Measurements from ENCODE around the gene MGAT5. TPM values are rescaled to one million over a fixed set of nuclear protein-coding genes. Genes with fewer than 3 reads are reported as not detected.

The MGAT5 gene
- total and polyA plus RNA-seq, 4 donors: 3.6 to 53.7 (median 31.3) TPM

DNA sequence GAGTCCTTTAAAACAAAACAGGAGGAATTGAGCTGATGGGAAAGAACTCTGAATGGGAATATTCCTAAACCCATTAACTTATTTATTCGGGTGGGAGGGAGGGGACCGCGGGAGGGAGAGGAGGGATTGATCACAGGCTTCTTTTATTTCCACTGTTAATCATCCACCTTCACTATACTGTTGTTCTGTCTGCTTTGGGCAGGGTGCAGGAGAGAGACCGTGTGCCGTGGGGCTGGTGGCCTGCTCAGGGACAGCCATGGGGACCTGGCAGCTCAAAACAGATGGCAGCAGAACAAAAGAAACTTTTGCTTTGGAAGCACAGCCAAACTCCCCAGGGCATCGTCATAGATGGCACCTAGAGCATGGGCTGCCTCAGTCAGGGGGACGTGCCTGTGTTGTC, 195.3 kb downstream of the MGAT5 start:
- H3K27me3 ChIP-seq (ENCODE audit: control insufficient read depth in 3 of 3, insufficient read depth in 3 of 3, low read length in 2 of 3): no peaks in the 10 kb centered on the region
- DNase-seq: no peak

DNA sequence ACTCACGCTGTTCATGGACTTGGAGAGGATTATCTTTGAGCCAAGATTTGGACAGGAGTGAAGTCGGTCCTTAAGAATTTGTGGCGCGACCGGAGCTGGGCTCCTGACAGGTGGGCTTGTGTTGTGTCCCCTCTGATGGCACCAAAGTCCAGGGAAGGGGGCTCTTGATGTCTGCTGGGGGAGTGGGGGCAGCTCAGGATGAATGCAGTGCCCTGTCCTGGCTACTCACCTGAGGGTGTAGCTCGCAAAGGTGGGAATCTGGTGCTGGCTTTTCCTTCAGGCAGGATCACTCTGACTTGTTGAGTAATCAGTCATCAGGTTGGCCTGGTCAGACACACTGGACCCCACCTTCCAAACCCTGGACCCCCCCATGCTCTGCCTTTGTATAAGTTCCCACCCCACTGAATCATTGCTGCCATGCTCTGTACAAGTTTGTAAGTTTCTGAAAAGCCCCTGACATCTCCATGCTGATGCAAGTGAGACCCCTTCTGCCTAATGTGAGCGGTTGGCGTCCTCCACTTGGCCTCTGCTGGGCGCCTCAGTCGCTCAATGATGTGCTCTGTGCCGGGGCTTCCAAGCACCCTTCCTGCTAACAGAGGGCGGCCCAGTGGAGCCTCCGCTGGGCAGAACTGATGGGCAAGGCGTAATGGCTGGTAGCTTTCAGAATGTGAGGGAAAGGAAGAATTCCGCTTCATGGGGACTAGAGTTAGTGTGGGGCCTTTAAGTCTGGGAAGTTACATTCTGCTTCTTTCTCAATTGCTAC, 196.1 kb downstream of the MGAT5 start:
- TF ChIP-seq, protein P1, sequence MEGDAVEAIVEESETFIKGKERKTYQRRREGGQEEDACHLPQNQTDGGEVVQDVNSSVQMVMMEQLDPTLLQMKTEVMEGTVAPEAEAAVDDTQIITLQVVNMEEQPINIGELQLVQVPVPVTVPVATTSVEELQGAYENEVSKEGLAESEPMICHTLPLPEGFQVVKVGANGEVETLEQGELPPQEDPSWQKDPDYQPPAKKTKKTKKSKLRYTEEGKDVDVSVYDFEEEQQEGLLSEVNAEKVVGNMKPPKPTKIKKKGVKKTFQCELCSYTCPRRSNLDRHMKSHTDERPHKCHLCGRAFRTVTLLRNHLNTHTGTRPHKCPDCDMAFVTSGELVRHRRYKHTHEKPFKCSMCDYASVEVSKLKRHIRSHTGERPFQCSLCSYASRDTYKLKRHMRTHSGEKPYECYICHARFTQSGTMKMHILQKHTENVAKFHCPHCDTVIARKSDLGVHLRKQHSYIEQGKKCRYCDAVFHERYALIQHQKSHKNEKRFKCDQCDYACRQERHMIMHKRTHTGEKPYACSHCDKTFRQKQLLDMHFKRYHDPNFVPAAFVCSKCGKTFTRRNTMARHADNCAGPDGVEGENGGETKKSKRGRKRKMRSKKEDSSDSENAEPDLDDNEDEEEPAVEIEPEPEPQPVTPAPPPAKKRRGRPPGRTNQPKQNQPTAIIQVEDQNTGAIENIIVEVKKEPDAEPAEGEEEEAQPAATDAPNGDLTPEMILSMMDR (IDR thresholded peaks at IDR 0.05; ENCODE audit: control extremely low read depth, extremely low read depth): no peak

More for the DNA sequence above, 195.3 kb downstream of the MGAT5 start:
- TF ChIP-seq, protein P1 (IDR thresholded peaks at IDR 0.05; ENCODE audit: control extremely low read depth, extremely low read depth): no peak
- peaks cover 0 to 32% (median 4%) of the 10 kb centered on the region in 4 donors for H3K36me3 ChIP-seq (ENCODE audit: control insufficient read depth in 4 of 4, insufficient read depth in 4 of 4, low read length in 4 of 4)
- no peak overlapping the region for H3K27ac ChIP-seq (ENCODE audit: low read depth in 1 of 2, low read length in 1 of 2)
- no peaks in the 10 kb centered on the region for H3K9me3 ChIP-seq (ENCODE audit: control insufficient read depth in 4 of 4, insufficient read depth in 3 of 4, low read length in 3 of 4)
- no peak for ATAC-seq (ENCODE audit: insufficient read depth, low FRiP score)
- no peak overlapping the region for H3K4me3 ChIP-seq
- 89 to 90% methylated on average over 7 of the region's 7 CpGs for WGBS, 2 donors
- no peak overlapping the region for H3K9ac ChIP-seq (ENCODE audit: insufficient read depth in 1 of 2, low read length in 2 of 2)
- peaks cover 0 to 6% (median under 1%) of the 10 kb centered on the region in 5 donors for H3K4me1 ChIP-seq (ENCODE audit: control insufficient read depth in 5 of 5, insufficient read depth in 5 of 5, low read length in 5 of 5)

DNA sequence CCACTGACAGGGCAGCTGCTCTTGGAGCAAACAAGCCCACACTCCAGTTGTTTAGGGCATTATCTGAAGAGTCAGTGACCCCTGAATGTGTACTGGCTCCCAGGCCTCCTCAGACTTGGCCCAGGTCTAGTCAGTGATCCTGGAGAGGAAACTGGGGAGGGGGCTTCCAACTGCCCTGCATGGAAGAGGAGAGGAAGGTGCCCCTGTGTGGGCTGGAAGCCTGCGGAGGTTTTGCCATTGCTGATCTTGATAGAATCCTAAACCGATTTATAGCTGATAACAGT, 197.4 kb downstream of the MGAT5 start:
- DNase-seq (no peak), ATAC-seq (ENCODE audit: insufficient read depth, low FRiP score) (no peak)
- H3K36me3 ChIP-seq (ENCODE audit: control insufficient read depth in 4 of 4, insufficient read depth in 4 of 4, low read length in 4 of 4): peaks cover 0 to 27% (median 3%) of the 10 kb centered on the region in 4 donors
- H3K27me3 ChIP-seq (ENCODE audit: control insufficient read depth in 3 of 3, insufficient read depth in 3 of 3, low read length in 2 of 3): no peaks in the 10 kb centered on the region
- no peak overlapping the region for H3K27ac ChIP-seq (ENCODE audit: low read depth in 1 of 2, low read length in 1 of 2)
- WGBS, 2 donors: 45 to 94% methylated on average over 2 of the region's 2 CpGs
- no peaks in the 10 kb centered on the region for H3K9me3 ChIP-seq (ENCODE audit: control insufficient read depth in 4 of 4, insufficient read depth in 3 of 4, low read length in 3 of 4)
- TF ChIP-seq, protein P1 (IDR thresholded peaks at IDR 0.05; ENCODE audit: control extremely low read depth, extremely low read depth): no peak
- peaks cover 0 to 3% (median 0%) of the 10 kb centered on the region in 5 donors for H3K4me1 ChIP-seq (ENCODE audit: control insufficient read depth in 5 of 5, insufficient read depth in 5 of 5, low read length in 5 of 5)
- no peak overlapping the region for H3K4me3 ChIP-seq
- H3K9ac ChIP-seq (ENCODE audit: insufficient read depth in 1 of 2, low read length in 2 of 2): no peak overlapping the region

More for the DNA sequence above, 196.1 kb downstream of the MGAT5 start:
- H3K4me1 ChIP-seq (ENCODE audit: control insufficient read depth in 5 of 5, insufficient read depth in 5 of 5, low read length in 5 of 5): peaks cover 0 to 6% (median 0%) of the 10 kb centered on the region in 5 donors
- no peak overlapping the region for H3K9ac ChIP-seq (ENCODE audit: insufficient read depth in 1 of 2, low read length in 2 of 2)
- H3K27ac ChIP-seq (ENCODE audit: low read depth in 1 of 2, low read length in 1 of 2): no peak overlapping the region
- no peaks in the 10 kb centered on the region for H3K9me3 ChIP-seq (ENCODE audit: control insufficient read depth in 4 of 4, insufficient read depth in 3 of 4, low read length in 3 of 4)
- no peaks in the 10 kb centered on the region for H3K27me3 ChIP-seq (ENCODE audit: control insufficient read depth in 3 of 3, insufficient read depth in 3 of 3, low read length in 2 of 3)
- DNase-seq (peak in 1 of 3 donors; percentile 8), ATAC-seq (ENCODE audit: insufficient read depth, low FRiP score) (no peak)
- no peak overlapping the region for H3K4me3 ChIP-seq
- H3K36me3 ChIP-seq (ENCODE audit: control insufficient read depth in 4 of 4, insufficient read depth in 4 of 4, low read length in 4 of 4): peaks cover 0 to 30% (median 4%) of the 10 kb centered on the region in 4 donors
- 96% methylated on average over 15 of the region's 15 CpGs for WGBS, 2 donors
